NCI-H2029 treated with DMSO at 0.1 percent for 48 hours (cell line): ENCODE data around the gene SLC6A17.

Experiments used
- DNase-seq: peaks from one replicate; lab custom pipeline; 2025; lab: John Stamatoyannopoulos, UW

SLC6A17 gene

GRCh38 chr1:110174961-110175360, 24.7 kb downstream of the SLC6A17 start:
- no peak for DNase-seq

GRCh38 chr1:110176299-110176956, 26.1 kb downstream of the SLC6A17 start:
- DNase-seq, result peak; percentile 10

- no peak for DNase-seq
Observed at GRCh38 chr1:110177775-110178174, 27.5 kb downstream of the SLC6A17 start.

GRCh38 chr1:110183642-110184167, 33.4 kb downstream of the SLC6A17 start:
- DNase-seq, result no peak

GRCh38 chr1:110184446-110184845, 34.2 kb downstream of the SLC6A17 start:
- no peak for DNase-seq

- peak; percentile 24 for DNase-seq
Observed at GRCh38 chr1:110185181-110185580, 34.9 kb downstream of the SLC6A17 start.

- no peak for DNase-seq
Observed at GRCh38 chr1:110186558-110186957, 36.3 kb downstream of the SLC6A17 start.

GRCh38 chr1:110187139-110187890, 37.0 kb downstream of the SLC6A17 start:
- DNase-seq, result no peak

- DNase-seq, result no peak
Observed at GRCh38 chr1:110188035-110188618, 37.8 kb downstream of the SLC6A17 start.

GRCh38 chr1:110189181-110189580, 38.9 kb downstream of the SLC6A17 start:
- no peak for DNase-seq

- DNase-seq, result peak; percentile 70
Observed at GRCh38 chr1:110190282-110190929, 40.1 kb downstream of the SLC6A17 start.

GRCh38 chr1:110192541-110192940, 42.2 kb downstream of the SLC6A17 start:
- DNase-seq, result no peak

- DNase-seq, result no peak
Observed at GRCh38 chr1:110195196-110195595, 44.9 kb downstream of the SLC6A17 start.

DNA sequence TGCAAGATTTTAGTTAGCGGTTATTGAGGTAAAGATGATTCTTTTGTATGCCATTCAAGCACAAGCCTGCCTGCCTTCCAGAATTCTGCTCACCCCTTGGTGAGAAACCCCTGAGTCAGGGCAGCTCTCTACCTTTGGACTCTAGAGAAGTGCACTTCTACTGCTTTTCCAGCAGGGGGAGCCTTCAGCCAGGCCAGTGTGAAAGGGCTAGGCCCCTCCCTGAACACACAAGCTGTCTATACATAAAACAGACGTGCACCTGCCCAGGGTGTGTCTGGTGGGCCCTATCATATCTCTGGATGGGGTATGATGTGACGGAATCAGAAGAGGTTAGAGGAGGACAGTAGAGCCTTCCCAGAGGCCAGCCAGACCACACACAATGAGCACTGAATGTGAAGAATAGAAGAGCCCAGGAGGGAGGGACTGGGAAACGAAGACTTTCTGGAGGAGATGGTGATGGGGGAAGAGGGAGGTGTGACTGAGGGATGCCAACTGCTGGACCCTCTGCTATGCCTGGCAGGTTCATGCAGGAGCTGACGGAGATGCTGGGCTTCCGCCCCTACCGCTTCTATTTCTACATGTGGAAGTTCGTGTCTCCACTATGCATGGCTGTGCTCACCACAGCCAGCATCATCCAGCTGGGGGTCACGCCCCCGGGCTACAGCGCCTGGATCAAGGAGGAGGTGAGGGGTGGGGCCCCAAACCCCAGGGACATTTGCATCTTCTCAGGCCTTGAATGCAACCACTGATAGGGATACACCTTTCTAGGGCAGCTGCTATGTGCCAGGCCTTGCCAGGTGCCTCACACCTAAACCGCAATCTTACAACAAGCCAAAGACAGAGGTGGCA, 46.8 kb downstream of the SLC6A17 start:
- peak; percentile 50 for DNase-seq

DNA sequence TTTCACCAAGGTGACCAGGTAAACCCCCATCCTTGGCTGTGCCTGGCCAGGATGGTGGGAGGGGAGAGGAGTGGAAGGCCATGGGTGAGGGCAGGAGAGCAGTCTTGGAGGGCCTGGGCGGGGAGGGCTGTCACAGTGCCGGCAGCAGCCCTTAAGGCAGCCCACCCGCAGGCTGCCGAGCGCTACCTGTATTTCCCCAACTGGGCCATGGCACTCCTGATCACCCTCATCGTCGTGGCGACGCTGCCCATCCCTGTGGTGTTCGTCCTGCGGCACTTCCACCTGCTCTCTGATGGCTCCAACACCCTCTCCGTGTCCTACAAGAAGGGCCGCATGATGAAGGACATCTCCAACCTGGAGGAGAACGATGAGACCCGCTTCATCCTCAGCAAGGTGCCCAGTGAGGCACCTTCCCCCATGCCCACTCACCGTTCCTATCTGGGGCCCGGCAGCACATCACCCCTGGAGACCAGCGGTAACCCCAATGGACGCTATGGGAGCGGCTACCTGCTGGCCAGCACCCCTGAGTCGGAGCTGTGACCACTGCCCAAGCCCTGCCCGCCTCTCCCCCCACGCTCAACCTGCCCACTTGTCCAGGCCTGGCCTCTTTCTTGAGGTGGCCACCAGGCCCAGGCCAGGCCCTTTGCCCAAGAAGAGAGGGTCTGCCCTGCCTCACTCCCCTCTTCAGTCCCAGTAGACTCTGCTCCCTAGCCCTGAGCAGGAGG, 47.8 kb downstream of the SLC6A17 start:
- DNase-seq, result no peak

DNA sequence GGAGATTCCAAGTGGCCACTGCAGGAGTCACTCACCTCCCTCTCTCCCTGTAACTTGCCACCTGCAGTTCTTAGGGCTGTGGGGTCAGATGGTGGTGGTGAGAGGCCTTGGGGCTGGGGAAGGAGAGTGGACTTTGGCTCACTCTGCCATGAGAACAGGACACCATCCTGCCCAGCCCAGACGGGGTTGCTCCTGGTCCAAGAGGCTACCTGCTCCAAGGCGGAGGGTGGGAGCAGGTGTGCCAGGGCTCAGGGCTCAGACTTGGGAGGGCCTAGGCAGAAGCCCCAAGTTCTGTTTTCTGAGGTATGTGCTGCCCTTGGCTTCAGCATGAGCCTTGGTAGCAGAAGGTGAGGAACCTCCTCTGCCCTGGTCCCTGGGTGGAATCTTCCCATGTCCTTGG, 48.5 kb downstream of the SLC6A17 start:
- DNase-seq, result no peak

DNA sequence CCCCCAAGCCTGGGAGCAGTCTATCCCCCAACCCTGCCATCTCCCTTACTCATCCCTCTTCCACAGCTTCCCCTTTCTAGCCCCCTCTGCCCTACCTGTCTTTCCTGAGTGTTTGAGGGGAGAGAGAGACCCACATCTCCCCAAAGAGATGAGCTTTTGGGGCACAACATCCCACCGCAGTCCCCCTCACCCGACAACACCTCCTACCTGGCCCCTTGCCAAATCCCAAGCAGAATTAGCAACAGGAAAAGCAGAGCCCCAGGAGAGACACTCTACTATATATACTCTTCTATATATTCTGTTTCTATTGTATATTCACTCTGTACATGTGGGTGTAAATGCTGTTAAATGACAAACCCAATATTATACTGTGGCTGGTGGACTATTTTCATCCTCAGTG, 49.9 kb downstream of the SLC6A17 start:
- no peak for DNase-seq

DNA sequence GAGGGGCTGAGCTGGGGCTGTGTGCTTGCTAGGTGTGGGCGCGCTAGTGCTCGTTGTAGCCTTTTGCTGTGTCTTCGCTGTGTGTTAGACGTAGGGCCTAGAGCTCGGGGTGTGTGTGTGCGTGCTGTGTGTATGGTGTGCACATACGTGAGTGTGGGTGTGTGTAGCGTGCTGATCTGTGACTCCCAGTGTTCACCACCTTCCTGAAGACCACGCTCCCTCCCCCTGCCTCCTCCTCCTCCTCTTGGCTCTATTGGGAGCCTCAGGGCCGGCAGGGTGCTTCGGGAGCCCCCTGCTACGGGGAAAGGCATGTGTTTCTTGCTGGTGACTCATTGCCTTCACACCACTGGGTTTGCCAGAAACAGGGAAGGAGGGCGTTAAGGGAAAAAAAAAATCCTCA, 50.4 kb downstream of the SLC6A17 start:
- DNase-seq, result no peak

DNA sequence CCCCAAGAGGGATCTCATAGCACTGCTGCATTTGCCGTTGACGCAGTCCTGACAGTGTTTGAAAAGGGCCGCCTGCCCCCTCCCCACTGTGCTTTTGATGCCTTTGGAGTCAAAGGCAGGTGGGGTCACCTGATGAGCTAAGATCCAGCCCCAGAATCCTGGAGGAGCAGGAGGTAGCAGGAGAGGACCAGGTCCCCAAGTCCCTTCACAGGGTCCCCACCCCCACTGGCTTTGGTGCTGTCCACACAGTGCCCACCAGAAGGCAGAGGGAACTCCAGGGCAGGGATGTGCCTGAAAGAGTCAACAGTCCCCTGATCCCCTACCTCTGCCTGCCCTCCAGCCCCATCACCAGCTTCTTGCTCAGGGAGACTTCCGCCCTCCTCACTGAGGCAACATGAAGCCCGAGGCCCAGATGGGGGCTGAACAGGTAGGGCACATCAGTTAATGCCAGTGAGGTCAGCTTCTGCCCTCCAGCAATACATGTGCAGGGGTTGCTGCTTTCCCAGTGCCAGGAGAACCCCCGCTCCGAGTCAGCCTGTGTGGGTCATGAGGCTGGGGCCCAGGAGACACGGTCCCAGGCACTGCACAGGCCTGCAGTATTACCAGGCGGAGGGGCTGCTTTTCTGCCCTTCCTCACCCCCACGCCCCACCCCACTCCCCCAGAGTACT, 51.0 kb downstream of the SLC6A17 start:
- DNase-seq, result no peak

GRCh38 chr1:110203021-110203661, 52.8 kb downstream of the SLC6A17 start:
- DNase-seq, result peak; percentile 50
